RWPE2 (cell line): ENCODE data around the gene ADAMTS4.

ENCODE experiments used
- ATAC-seq: fragments of 200-7000 bp; cut with Tn5 transposase; 3 replicates; pipeline ENCODE4 v1.9.1; 2021; ENCODE audit warnings: low read depth
- DNase-seq: peaks from one replicate; pipeline ENCODE4 v3.0.0-alpha.2; 2020; ENCODE audit warnings: low spot score
- H3K27ac ChIP-seq: fragments of 450-650 bp; 2 replicates; pipeline ENCODE4 v1.5.1; 2017; ENCODE audit warnings: mild to moderate bottlenecking; ENCODE audit not compliant: poor library complexity, severe bottlenecking
- H3K27me3 ChIP-seq: fragments of 250-450 bp; sonication (Bioruptor Pico); 2 replicates; pipeline ENCODE4 v1.5.1; 2021; ENCODE audit warnings: mild to moderate bottlenecking, moderate library complexity; ENCODE audit not compliant: insufficient read depth, poor library complexity, severe bottlenecking
- H3K36me3 ChIP-seq: fragments of 250-450 bp; sonication (Bioruptor Pico); 2 replicates; pipeline ENCODE4 v1.5.1; 2020; ENCODE audit warnings: low read depth, mild to moderate bottlenecking, moderate library complexity
- H3K4me1 ChIP-seq: fragments of 250-450 bp; sonication (Bioruptor Pico); 2 replicates; pipeline ENCODE4 v1.5.1; 2021; ENCODE audit warnings: mild to moderate bottlenecking, moderate library complexity; ENCODE audit not compliant: insufficient read depth, poor library complexity, severe bottlenecking
- H3K4me3 ChIP-seq: fragments of 250-450 bp; sonication (Bioruptor Pico); 2 replicates; pipeline ENCODE4 v1.5.1; 2021; ENCODE audit warnings: mild to moderate bottlenecking, moderate library complexity; ENCODE audit not compliant: severe bottlenecking
- H3K9me3 ChIP-seq: fragments of 250-450 bp; sonication (Bioruptor Pico); 2 replicates; pipeline ENCODE4 v1.5.1; 2021; ENCODE audit warnings: mild to moderate bottlenecking, moderate library complexity; ENCODE audit not compliant: severe bottlenecking
- TF ChIP-seq, protein P1 (sequence below): fragments of 450-650 bp; IDR thresholded peaks from one replicate; pipeline ENCODE4 v1.5.1; 2017; ENCODE audit warnings: mild to moderate bottlenecking, moderate library complexity; ENCODE audit not compliant: poor library complexity, severe bottlenecking

Gene ADAMTS4, protein sequence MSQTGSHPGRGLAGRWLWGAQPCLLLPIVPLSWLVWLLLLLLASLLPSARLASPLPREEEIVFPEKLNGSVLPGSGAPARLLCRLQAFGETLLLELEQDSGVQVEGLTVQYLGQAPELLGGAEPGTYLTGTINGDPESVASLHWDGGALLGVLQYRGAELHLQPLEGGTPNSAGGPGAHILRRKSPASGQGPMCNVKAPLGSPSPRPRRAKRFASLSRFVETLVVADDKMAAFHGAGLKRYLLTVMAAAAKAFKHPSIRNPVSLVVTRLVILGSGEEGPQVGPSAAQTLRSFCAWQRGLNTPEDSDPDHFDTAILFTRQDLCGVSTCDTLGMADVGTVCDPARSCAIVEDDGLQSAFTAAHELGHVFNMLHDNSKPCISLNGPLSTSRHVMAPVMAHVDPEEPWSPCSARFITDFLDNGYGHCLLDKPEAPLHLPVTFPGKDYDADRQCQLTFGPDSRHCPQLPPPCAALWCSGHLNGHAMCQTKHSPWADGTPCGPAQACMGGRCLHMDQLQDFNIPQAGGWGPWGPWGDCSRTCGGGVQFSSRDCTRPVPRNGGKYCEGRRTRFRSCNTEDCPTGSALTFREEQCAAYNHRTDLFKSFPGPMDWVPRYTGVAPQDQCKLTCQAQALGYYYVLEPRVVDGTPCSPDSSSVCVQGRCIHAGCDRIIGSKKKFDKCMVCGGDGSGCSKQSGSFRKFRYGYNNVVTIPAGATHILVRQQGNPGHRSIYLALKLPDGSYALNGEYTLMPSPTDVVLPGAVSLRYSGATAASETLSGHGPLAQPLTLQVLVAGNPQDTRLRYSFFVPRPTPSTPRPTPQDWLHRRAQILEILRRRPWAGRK

DNA sequence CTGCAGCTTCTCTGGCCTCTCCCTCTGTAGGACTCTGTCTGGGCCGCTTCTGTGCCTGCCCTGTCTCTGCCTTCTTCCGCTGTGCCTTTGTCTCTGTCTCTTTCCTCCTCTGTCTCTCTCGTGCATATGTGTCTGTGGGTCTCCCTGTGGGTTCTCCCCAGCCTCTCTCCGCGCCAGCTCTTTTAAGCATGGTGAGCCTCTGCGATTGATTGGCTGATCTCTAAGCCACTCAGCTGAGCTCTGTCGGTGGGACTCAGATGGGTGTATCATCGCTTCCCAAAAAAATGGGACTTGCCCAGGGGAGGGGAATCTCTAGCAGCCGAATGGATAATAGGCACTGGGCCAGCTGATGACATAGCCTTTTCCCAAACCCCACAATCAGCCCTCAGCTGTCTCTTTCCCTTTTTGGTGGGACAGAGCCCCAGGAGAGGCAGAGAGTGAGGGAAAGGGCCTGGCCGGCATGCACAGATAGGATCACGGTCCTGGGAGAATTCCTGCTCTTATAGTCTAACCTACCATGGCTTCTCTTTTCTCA is at the start of gene ADAMTS4:
ADAMTS4 (minus strand) TSS at position 158 of the 535 bp plus-strand sequence. CDS start 427 bp downstream, outside the sequence.
- ATAC-seq: no peak
- TF ChIP-seq, protein P1, sequence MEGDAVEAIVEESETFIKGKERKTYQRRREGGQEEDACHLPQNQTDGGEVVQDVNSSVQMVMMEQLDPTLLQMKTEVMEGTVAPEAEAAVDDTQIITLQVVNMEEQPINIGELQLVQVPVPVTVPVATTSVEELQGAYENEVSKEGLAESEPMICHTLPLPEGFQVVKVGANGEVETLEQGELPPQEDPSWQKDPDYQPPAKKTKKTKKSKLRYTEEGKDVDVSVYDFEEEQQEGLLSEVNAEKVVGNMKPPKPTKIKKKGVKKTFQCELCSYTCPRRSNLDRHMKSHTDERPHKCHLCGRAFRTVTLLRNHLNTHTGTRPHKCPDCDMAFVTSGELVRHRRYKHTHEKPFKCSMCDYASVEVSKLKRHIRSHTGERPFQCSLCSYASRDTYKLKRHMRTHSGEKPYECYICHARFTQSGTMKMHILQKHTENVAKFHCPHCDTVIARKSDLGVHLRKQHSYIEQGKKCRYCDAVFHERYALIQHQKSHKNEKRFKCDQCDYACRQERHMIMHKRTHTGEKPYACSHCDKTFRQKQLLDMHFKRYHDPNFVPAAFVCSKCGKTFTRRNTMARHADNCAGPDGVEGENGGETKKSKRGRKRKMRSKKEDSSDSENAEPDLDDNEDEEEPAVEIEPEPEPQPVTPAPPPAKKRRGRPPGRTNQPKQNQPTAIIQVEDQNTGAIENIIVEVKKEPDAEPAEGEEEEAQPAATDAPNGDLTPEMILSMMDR: no peak
- H3K4me3 ChIP-seq: no peak within 1 kb of the TSS
- peaks cover 8% of the 10 kb centered on the region for H3K36me3 ChIP-seq
- H3K27ac ChIP-seq: no peak within 1 kb of the TSS
- no peaks in the 10 kb centered on the region for H3K27me3 ChIP-seq
- no peak for DNase-seq
- no peaks in the 10 kb centered on the region for H3K9me3 ChIP-seq
- H3K4me1 ChIP-seq: peaks cover 6% of the 10 kb centered on the region

DNA sequence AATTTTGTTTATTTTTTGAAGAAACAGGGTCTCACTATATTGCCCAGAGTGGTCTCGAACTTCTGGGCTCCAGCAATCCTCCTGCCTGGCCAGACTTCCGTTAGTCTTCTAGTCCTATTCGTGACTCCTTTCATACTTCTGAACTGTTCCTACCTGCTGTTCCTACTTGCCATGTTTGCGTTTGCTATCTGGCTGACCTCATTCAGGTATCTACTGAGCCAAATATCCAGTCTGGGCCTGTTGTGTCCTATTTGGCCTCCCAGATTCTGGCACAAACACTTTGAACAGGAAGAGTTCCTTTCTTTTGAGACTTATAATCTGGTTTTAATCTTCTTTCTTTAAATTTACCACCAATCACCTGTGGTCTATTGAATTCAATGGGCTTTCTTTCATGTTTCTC is 46.0 kb upstream of the ADAMTS4 start:
- ATAC-seq (peak; percentile 46; the same call in 2 of the 3 replicates), DNase-seq (no peak)
- TF ChIP-seq, protein P1: no peak
- no peak overlapping the region for H3K27ac ChIP-seq
- H3K4me3 ChIP-seq: no peak overlapping the region
- no peaks in the 10 kb centered on the region for H3K4me1 ChIP-seq
- H3K36me3 ChIP-seq: no peaks in the 10 kb centered on the region
- H3K27me3 ChIP-seq: no peaks in the 10 kb centered on the region
- H3K9me3 ChIP-seq: no peaks in the 10 kb centered on the region

DNA sequence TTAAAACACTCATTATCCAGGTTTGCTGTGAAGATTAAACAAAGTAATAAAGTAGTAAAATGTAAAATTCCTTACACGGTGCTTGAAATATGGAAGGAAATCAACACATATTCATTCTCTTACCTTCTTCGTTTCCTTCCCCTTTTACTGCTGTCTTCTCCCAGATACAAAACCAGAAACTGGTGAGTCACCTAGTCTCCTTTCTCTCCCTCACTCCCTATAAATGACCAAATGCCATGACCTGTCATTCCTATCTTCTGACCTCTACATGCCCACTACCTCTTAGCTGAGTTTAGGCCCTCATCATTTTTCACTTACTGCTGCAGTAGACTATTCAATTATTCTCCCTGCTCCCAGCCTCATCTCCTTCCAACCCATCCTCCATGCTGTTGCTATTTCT is 43.5 kb upstream of the ADAMTS4 start:
- no peaks in the 10 kb centered on the region for H3K9me3 ChIP-seq
- no peaks in the 10 kb centered on the region for H3K36me3 ChIP-seq
- no peaks in the 10 kb centered on the region for H3K4me1 ChIP-seq
- H3K4me3 ChIP-seq: no peak overlapping the region
- H3K27ac ChIP-seq: no peak overlapping the region
- ATAC-seq: no peak
- TF ChIP-seq, protein P1: no peak
- H3K27me3 ChIP-seq: no peaks in the 10 kb centered on the region
- no peak for DNase-seq

DNA sequence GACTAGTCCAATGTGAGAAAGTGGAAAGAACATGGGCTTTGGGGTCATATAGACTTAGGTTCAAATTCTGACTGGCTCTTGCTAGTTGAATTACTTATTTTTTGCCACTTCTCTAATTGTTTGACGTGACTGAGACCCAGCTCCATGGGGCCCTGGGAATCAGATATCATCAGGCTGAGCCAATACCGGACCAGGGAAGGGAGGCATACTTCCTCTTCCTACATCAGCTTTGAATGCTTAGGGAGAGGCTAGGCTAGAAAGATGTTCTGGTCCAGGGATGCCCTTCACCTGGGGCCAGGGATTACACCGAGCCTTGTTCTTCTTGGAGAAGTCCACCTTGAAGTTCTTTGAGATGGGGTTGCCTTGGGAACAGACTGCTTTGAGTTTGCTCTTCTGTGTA is 42.8 kb upstream of the ADAMTS4 start:
- ATAC-seq (no peak), DNase-seq (no peak)
- Histone ChIP-seq H3K9me3 (no peaks in the 10 kb centered on the region), H3K4me1 (no peaks in the 10 kb centered on the region), H3K27ac (no peak overlapping the region), H3K27me3 (no peaks in the 10 kb centered on the region), H3K4me3 (no peak overlapping the region), H3K36me3 (no peaks in the 10 kb centered on the region)
- TF ChIP-seq, protein P1: no peak
